Measurements from ENCODE around the gene POU5F1. TPM values are rescaled to one million over a fixed set of nuclear protein-coding genes. Genes with fewer than 3 reads are reported as not detected.

Gene POU5F1
- total RNA-seq, 1 donor from 2014 or later, result 5.0 TPM

DNA sequence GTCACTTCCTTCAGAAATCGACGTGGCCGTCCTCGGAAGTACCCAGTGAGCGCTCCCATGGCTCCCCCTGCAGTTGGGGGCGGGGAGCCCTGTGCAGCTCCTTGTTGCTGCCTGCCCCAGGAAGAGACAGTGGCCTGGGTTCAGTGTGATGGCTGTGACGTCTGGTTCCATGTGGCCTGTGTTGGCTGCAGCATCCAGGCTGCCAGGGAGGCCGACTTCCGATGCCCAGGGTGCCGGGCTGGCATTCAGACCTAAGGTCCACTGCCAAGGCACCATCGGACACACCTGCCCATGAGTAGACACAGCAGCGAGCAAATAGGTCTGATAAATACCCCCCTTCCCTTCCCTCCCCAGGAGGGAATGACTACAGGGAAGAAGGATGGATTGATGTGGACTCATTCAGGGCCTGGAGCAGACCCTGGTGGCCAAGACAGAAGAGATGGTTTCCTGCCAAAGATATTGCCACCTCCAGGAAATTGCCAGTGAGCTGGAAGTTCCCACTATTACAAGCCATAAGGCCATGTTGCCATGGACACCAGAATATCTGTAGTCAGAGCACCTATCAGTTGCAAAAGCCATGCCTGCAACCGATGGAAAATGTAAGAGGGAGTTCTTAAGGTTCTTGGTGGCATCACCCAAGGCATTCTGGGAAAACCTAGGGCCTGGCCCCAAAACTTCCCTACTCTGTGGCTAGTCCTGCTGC is 7.9 kb downstream of the POU5F1 start:
- H3K27me3 ChIP-seq (ENCODE audit: low read depth), result no peaks in the 10 kb centered on the region
- intact Hi-C loops (cut with DNase I), result no loop called here

GRCh38 chr6:31161216-31162126 is 9.0 kb downstream of the POU5F1 start:
- intact Hi-C loops (cut with DNase I), result no loop called here
- H3K4me3 ChIP-seq, result no peak overlapping the region
- DNase-seq, result no peak

More for the DNA sequence above, 7.9 kb downstream of the POU5F1 start:
- Histone ChIP-seq H3K4me1 (peaks cover 12% of the 10 kb centered on the region), H3K9me3 (no peaks in the 10 kb centered on the region), H3K4me3 (no peak overlapping the region), H3K36me3 (no peaks in the 10 kb centered on the region), H3K27ac (no peak overlapping the region)
- ATAC-seq (no peak), DNase-seq (no peak)
- TF ChIP-seq CTCF (IDR thresholded peaks at IDR 0.05), result no peak

DNA sequence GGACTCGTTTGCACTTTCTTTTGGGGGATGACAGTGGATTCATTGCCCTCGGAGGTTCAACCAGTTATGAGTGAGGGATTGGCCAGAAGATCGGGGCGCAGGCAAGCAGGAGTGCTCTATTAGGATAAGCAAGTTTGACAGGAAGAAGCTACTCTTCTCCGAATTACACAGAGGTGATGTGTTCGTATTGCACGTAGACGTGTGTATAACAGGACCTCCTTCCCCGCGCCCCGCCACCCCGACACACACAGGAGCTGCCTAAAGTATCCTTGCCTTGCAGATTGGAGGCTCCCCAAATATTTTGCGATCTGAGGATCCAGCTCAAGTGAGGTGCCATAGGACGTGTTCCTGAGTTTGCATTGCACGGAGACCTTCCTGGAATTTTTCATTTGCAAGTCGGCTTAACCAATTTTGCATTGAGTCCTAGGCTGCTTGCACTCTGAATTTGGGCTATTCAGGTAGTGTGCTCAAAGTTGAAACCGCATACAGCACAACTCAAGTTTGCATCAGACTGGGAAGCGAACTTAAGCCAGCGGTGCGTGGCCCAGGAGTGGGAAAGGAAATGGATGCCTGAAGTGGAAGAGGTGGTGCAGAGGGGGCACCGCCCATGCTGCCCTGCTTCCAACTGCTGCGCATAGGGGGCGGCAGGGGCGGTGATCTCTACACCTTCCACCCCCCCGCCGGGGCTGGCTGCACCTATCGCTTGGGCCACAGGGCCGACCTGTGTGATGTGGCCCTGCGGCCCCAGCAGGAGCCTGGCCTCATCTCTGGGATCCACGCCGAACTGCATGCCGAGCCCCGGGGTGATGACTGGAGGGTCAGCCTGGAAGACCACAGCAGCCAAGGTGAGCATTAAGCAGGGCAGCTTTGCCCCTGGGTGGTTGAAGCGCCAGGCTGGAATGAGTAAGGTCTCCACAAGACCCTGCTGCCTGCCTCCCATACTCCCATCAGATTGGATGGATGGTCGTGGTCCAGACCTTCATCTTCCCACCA is 11.3 kb downstream of the POU5F1 start:
- Histone ChIP-seq H3K36me3 (peaks cover 6% of the 10 kb centered on the region), H3K9me3 (no peaks in the 10 kb centered on the region), H3K4me1 (peaks cover 17% of the 10 kb centered on the region), H3K27me3 (ENCODE audit: low read depth) (no peaks in the 10 kb centered on the region), H3K27ac (no peak overlapping the region), H3K4me3 (peak overlapping the region; percentile 80)
- ATAC-seq (peak in 1 of 2 donors; percentile 1), DNase-seq (no peak)
- TF ChIP-seq CTCF (IDR thresholded peaks at IDR 0.05), result no peak
- intact Hi-C loops (cut with DNase I), result no loop called here

More at GRCh38 chr6:31161216-31162126, 9.0 kb downstream of the POU5F1 start:
- Histone ChIP-seq H3K27me3 (ENCODE audit: low read depth) (no peaks in the 10 kb centered on the region), H3K36me3 (no peaks in the 10 kb centered on the region), H3K4me1 (peaks cover 17% of the 10 kb centered on the region), H3K27ac (no peak overlapping the region), H3K9me3 (no peaks in the 10 kb centered on the region)
- TF ChIP-seq CTCF (IDR thresholded peaks at IDR 0.05), result no peak
- no peak for ATAC-seq

DNA sequence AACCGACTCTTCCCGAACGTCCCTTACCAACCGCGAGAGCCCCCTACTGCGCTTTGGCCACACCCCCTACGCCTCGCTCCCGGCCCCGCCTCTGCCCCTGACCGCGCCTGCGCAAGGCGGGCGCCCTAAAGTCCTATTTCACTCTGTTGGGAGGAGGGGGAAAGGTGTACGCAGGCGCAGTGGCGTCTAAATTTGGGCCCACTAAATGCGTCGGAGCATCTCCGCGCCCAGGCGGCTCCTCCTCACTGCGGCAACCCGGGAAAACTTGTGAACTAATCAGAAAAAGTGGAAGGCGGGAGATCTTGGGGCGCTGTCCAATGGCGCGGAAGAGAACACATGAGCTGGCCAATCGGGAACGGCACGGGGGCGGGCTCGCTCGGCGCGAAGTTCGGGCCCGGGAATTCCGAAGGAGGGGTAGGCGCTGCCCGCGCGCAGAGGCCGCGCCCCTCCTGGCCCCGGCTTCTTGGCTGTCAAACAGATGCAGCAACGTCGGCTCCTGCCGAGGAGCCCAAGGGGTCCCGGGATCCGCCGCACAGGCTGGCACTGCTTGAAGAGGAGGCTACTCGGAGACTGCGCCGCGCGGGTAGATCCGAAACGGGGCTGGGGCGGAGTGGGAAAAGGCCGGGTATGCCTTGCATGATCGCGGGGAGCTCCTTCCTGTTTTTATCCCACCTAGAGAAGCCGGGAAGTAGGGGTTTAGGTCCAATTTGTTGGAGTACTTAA is 12.2 kb downstream of the POU5F1 start, which contains the start of gene TCF19:
Gene TCF19, plus strand, starts transcription at position 450 of the 723 bp plus-strand sequence. CDS start 881 bp downstream, outside the sequence.
- Histone ChIP-seq H3K9me3 (no peaks in the 10 kb centered on the region), H3K27ac (peak within 1 kb of the TSS; percentile 59), H3K4me1 (peaks cover 17% of the 10 kb centered on the region), H3K27me3 (ENCODE audit: low read depth) (no peaks in the 10 kb centered on the region), H3K4me3 (peak within 1 kb of the TSS; percentile 80), H3K36me3 (peaks cover 6% of the 10 kb centered on the region)
- intact Hi-C loops (cut with DNase I), result no loop called here
- TF ChIP-seq CTCF (IDR thresholded peaks at IDR 0.05), result no peak
- DNase-seq (peak; percentile 99), ATAC-seq (peak; percentile 96 to 98)

Measured in lower lobe of right lung (tissue), 2 donors.